GM23338 (cell line): ENCODE measurements around the gene PROZ. TPM values are rescaled to one million over a fixed set of nuclear protein-coding genes. Genes with fewer than 3 reads are reported as not detected.

Experiments
- ATAC-seq: fragments of 200-7000 bp; cut with Tn5 transposase; 3 replicates; pipeline ENCODE4 v1.9.1; 2020
- DNase-seq: peaks from one replicate; pipeline ENCODE4 v3.0.0-alpha.2; 2015; ENCODE audit warnings: low spot score
- H2AFZ ChIP-seq: fragments of 200-600 bp; sonication (generic); 2 replicates; pipeline ENCODE4 v1.8.0; 2016; ENCODE audit warnings: antibody characterized with exemption, mild to moderate bottlenecking, moderate library complexity
- H3F3A ChIP-seq: fragments of 200-600 bp; sonication (generic); replicated peaks from 2 replicates; pipeline ENCODE4 v1.8.0; 2017; ENCODE audit warnings: antibody characterized with exemption, mixed run types, low read depth
- H3K27ac ChIP-seq: fragments of 200-600 bp; sonication (generic); 2 replicates; pipeline ENCODE4 v1.6.1; 2016; ENCODE audit warnings: low read depth
- H3K27me3 ChIP-seq: fragments of 200-600 bp; sonication (generic); 2 replicates; pipeline ENCODE4 v1.8.0; 2016; ENCODE audit warnings: mild to moderate bottlenecking, mixed run types, moderate library complexity; ENCODE audit not compliant: insufficient read depth
- H3K36me3 ChIP-seq: fragments of 200-600 bp; sonication (generic); 2 replicates; pipeline ENCODE4 v1.8.0; 2016; ENCODE audit warnings: mild to moderate bottlenecking; ENCODE audit not compliant: insufficient read depth
- H3K4me1 ChIP-seq: fragments of 200-600 bp; sonication (generic); 2 replicates; pipeline ENCODE4 v1.8.0; 2016; ENCODE audit warnings: mild to moderate bottlenecking, moderate library complexity; ENCODE audit not compliant: insufficient read depth
- H3K4me2 ChIP-seq: fragments of 200-600 bp; sonication (generic); 2 replicates; pipeline ENCODE4 v1.7.1; 2017; ENCODE audit warnings: mixed run types
- H3K4me3 ChIP-seq: fragments of 200-600 bp; sonication (generic); 2 replicates; pipeline ENCODE4 v1.6.1; 2016; ENCODE audit warnings: mixed run types
- H3K79me2 ChIP-seq: fragments of 200-600 bp; sonication (generic); replicated peaks from 2 replicates; pipeline ENCODE4 v1.8.0; 2017; ENCODE audit warnings: mild to moderate bottlenecking; ENCODE audit not compliant: insufficient read depth
- H3K9me2 ChIP-seq: fragments of 200-600 bp; sonication (generic); 2 replicates; pipeline ENCODE4 v1.8.0; 2017; ENCODE audit not compliant: insufficient read depth
- H4K20me1 ChIP-seq: fragments of 200-600 bp; sonication (generic); replicated peaks from 2 replicates; pipeline ENCODE4 v1.8.0; 2017; ENCODE audit warnings: mild to moderate bottlenecking; ENCODE audit not compliant: insufficient read depth
- H3K27ac Mint-ChIP-seq: 2 replicates; pipeline ENCODE4 v1.8.0; 2020; ENCODE audit warnings: inconsistent platforms, mild to moderate bottlenecking, moderate library complexity, mixed read lengths
- H3K27me3 Mint-ChIP-seq: 3 replicates; pipeline ENCODE4 v1.8.0; 2022; ENCODE audit warnings: low read depth, mild to moderate bottlenecking, moderate library complexity, mixed read lengths, inconsistent platforms; ENCODE audit not compliant: insufficient read depth, poor library complexity
- H3K36me3 Mint-ChIP-seq: 3 replicates; pipeline ENCODE4 v1.8.0; 2021; ENCODE audit warnings: low read depth, mild to moderate bottlenecking, inconsistent platforms, moderate library complexity, mixed read lengths
- H3K4me1 Mint-ChIP-seq: 3 replicates; pipeline ENCODE4 v1.8.0; 2020; ENCODE audit warnings: mild to moderate bottlenecking, inconsistent platforms, mixed read lengths
- H3K4me3 Mint-ChIP-seq: 3 replicates; pipeline ENCODE4 v1.8.0; 2021; ENCODE audit warnings: moderate library complexity, mild to moderate bottlenecking, inconsistent platforms, mixed read lengths
- H3K9me3 Mint-ChIP-seq: 3 replicates; pipeline ENCODE4 v1.8.0; 2020; ENCODE audit warnings: moderate library complexity, mild to moderate bottlenecking, inconsistent platforms, mixed read lengths
- CREB1 ChIP-seq: fragments of 250-450 bp; sonication (Bioruptor Pico); IDR thresholded peaks from 2 replicates; pipeline ENCODE4 v1.5.0; 2020; ENCODE audit warnings: low read depth, mild to moderate bottlenecking, moderate library complexity
- ETS1 ChIP-seq: IDR thresholded peaks from 2 replicates; pipeline ENCODE4 v1.6.1; 2016; ENCODE audit warnings: antibody characterized with exemption
- EZH2 ChIP-seq: fragments of 200-600 bp; sonication (generic); IDR thresholded peaks from one replicate; pipeline ENCODE4 v1.8.0; 2017; ENCODE audit warnings: antibody characterized with exemption, mild to moderate bottlenecking, low read depth; ENCODE audit not compliant: unreplicated experiment
- EZH2phosphoT487 ChIP-seq: fragments of 200-600 bp; sonication (generic); IDR thresholded peaks from one replicate; pipeline ENCODE4 v1.8.1; 2018; ENCODE audit warnings: antibody characterized with exemption; ENCODE audit not compliant: unreplicated experiment
- JUNB ChIP-seq: IDR thresholded peaks from one replicate; pipeline ENCODE4 v1.6.1; 2016; ENCODE audit warnings: antibody characterized with exemption; ENCODE audit not compliant: unreplicated experiment
- NANOG ChIP-seq: IDR thresholded peaks from 2 replicates; pipeline ENCODE4 v1.6.1; 2016; ENCODE audit warnings: antibody characterized with exemption, borderline replicate concordance
- POLR2AphosphoS5 ChIP-seq: IDR thresholded peaks from 2 replicates; pipeline ENCODE4 v1.6.1; 2016; ENCODE audit warnings: antibody characterized with exemption, low read depth
- STAT1 ChIP-seq: IDR thresholded peaks from one replicate; pipeline ENCODE4 v1.6.1; 2016; ENCODE audit warnings: antibody characterized with exemption; ENCODE audit not compliant: unreplicated experiment
- ZNF114 ChIP-seq: fragments of 250-450 bp; sonication (Bioruptor Pico); IDR thresholded peaks from 2 replicates; pipeline ENCODE4 v1.5.0; 2020; ENCODE audit warnings: mild to moderate bottlenecking, moderate library complexity
- ZNF331 ChIP-seq: fragments of 250-450 bp; sonication (Bioruptor Pico); IDR thresholded peaks from 2 replicates; pipeline ENCODE4 v1.5.0; 2020; ENCODE audit warnings: low read depth, mild to moderate bottlenecking, moderate library complexity
- polyA plus RNA-seq: library from polyadenylated mRNA; unstranded; fragments of >200 nt; fragmentation: Nextera tagmentation; extraction: Ambion mirVana; gene quantifications from 2 replicates; pipeline ENCODE4 v1.2.1, GENCODE V29; 2016
- total RNA-seq: library from RNA; depleted of rRNA; stranded (reverse); fragments of >200 nt; shearing (Covaris generic); gene quantifications from 2 replicates; pipeline ENCODE4 v1.2.3, GENCODE V29; 2014
- TF ChIP-seq, protein P1 (sequence below): fragments of 250-450 bp; sonication (Bioruptor Pico); IDR thresholded peaks from 2 replicates; pipeline ENCODE4 v1.5.0; 2020; ENCODE audit warnings: mild to moderate bottlenecking, moderate library complexity
- TF ChIP-seq, protein P2 (sequence below), 2 experiments: fragments of 200-600 bp in 1 of 2; sonication (generic) in 1 of 2; conservative IDR thresholded peaks; 2 replicates each; pipeline versions ENCODE4 v1.5.1 to v1.6.1; 2016 to 2017; ENCODE audit warnings: antibody characterized with exemption in 2 of 2, low read depth in 2 of 2, mild to moderate bottlenecking in 2 of 2, moderate library complexity in 1 of 2
- TF ChIP-seq, protein P3 (sequence below): IDR thresholded peaks from one replicate; pipeline ENCODE4 v1.6.1; 2018; ENCODE audit warnings: antibody characterized with exemption; ENCODE audit not compliant: unreplicated experiment

The PROZ gene
- total and polyA plus RNA-seq, 2 experiments from 2014 or later = 0.53 TPM; not detected in 1

DNA sequence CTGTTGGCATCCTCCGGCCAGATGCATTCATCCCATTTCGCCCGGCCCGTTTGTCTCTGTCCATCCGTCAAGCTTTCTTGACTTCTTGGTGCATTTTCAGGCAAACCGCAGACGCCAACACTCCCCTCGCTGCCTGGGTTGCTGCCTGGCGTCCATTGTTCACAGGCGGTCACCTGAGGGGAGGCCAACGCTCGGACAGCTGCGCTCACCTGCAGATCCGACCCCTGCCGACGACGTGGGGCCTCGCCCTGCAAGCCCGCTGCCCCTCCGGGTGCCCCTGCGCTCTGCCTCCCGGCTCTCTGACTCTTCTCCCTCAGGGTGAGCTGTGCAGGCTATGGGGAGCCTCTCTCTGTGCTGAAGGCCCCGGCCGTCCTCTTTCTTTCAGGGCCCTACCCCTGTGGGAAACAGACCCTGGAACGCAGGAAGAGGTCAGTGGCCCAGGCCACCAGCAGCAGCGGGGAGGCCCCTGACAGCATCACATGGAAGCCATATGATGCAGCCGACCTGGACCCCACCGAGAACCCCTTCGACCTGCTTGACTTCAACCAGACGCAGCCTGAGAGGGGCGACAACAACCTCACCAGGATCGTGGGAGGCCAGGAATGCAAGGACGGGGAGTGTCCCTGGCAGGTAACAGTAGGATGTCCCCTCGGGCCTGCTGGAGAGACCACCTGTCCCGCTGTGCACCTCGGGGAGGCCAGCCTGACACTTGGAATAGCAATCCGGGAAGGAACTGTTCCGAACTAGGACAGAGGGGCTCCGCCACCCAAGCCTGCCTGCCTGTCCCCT lies 14.8 kb upstream of the PROZ start:
- Mint-ChIP-seq H3K4me3 (no peak overlapping the region), H3K9me3 (no peaks in the 10 kb centered on the region), H3K27me3 (no peaks in the 10 kb centered on the region), H3K4me1 (peaks cover 3% of the 10 kb centered on the region), H3K36me3 (no peaks in the 10 kb centered on the region), H3K27ac (no peak overlapping the region)
- no peaks in the 10 kb centered on the region for H3K36me3 ChIP-seq
- H3K4me1 ChIP-seq = no peaks in the 10 kb centered on the region
- no peak overlapping the region for H3K4me2 ChIP-seq
- H3K9me2 ChIP-seq = no peaks in the 10 kb centered on the region
- no peak for DNase-seq
- no peak for TF ChIP-seq ZNF114 (CRISPR knock-in tag)
- TF ChIP-seq, protein P1, sequence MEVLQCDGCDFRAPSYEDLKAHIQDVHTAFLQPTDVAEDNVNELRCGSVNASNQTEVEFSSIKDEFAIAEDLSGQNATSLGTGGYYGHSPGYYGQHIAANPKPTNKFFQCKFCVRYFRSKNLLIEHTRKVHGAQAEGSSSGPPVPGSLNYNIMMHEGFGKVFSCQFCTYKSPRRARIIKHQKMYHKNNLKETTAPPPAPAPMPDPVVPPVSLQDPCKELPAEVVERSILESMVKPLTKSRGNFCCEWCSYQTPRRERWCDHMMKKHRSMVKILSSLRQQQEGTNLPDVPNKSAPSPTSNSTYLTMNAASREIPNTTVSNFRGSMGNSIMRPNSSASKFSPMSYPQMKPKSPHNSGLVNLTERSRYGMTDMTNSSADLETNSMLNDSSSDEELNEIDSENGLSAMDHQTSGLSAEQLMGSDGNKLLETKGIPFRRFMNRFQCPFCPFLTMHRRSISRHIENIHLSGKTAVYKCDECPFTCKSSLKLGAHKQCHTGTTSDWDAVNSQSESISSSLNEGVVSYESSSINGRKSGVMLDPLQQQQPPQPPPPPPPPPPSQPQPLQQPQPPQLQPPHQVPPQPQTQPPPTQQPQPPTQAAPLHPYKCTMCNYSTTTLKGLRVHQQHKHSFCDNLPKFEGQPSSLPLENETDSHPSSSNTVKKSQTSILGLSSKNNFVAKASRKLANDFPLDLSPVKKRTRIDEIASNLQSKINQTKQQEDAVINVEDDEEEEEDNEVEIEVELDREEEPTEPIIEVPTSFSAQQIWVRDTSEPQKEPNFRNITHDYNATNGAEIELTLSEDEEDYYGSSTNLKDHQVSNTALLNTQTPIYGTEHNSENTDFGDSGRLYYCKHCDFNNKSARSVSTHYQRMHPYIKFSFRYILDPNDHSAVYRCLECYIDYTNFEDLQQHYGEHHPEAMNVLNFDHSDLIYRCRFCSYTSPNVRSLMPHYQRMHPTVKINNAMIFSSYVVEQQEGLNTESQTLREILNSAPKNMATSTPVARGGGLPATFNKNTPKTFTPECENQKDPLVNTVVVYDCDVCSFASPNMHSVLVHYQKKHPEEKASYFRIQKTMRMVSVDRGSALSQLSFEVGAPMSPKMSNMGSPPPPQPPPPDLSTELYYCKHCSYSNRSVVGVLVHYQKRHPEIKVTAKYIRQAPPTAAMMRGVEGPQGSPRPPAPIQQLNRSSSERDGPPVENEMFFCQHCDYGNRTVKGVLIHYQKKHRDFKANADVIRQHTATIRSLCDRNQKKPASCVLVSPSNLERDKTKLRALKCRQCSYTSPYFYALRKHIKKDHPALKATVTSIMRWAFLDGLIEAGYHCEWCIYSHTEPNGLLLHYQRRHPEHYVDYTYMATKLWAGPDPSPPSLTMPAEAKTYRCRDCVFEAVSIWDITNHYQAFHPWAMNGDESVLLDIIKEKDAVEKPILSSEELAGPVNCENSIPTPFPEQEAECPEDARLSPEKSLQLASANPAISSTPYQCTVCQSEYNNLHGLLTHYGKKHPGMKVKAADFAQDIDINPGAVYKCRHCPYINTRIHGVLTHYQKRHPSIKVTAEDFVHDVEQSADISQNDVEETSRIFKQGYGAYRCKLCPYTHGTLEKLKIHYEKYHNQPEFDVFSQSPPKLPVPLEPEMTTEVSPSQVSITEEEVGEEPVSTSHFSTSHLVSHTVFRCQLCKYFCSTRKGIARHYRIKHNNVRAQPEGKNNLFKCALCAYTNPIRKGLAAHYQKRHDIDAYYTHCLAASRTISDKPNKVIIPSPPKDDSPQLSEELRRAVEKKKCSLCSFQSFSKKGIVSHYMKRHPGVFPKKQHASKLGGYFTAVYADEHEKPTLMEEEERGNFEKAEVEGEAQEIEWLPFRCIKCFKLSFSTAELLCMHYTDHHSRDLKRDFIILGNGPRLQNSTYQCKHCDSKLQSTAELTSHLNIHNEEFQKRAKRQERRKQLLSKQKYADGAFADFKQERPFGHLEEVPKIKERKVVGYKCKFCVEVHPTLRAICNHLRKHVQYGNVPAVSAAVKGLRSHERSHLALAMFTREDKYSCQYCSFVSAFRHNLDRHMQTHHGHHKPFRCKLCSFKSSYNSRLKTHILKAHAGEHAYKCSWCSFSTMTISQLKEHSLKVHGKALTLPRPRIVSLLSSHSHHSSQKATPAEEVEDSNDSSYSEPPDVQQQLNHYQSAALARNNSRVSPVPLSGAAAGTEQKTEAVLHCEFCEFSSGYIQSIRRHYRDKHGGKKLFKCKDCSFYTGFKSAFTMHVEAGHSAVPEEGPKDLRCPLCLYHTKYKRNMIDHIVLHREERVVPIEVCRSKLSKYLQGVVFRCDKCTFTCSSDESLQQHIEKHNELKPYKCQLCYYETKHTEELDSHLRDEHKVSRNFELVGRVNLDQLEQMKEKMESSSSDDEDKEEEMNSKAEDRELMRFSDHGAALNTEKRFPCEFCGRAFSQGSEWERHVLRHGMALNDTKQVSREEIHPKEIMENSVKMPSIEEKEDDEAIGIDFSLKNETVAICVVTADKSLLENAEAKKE = no peak
- no peak for TF ChIP-seq JUNB
- no peak for TF ChIP-seq POLR2AphosphoS5
- no peak for TF ChIP-seq ZNF331 (CRISPR knock-in tag)
- no peak for TF ChIP-seq EZH2
- TF ChIP-seq CREB1 = no peak
- TF ChIP-seq, protein P2, sequence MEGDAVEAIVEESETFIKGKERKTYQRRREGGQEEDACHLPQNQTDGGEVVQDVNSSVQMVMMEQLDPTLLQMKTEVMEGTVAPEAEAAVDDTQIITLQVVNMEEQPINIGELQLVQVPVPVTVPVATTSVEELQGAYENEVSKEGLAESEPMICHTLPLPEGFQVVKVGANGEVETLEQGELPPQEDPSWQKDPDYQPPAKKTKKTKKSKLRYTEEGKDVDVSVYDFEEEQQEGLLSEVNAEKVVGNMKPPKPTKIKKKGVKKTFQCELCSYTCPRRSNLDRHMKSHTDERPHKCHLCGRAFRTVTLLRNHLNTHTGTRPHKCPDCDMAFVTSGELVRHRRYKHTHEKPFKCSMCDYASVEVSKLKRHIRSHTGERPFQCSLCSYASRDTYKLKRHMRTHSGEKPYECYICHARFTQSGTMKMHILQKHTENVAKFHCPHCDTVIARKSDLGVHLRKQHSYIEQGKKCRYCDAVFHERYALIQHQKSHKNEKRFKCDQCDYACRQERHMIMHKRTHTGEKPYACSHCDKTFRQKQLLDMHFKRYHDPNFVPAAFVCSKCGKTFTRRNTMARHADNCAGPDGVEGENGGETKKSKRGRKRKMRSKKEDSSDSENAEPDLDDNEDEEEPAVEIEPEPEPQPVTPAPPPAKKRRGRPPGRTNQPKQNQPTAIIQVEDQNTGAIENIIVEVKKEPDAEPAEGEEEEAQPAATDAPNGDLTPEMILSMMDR (conservative IDR thresholded peaks at IDR 0.05; ENCODE audit: low read depth in 2 of 2) = no peak
- no peak for TF ChIP-seq EZH2phosphoT487
- TF ChIP-seq STAT1 = no peak
- no peak for TF ChIP-seq NANOG
- TF ChIP-seq, protein P3, sequence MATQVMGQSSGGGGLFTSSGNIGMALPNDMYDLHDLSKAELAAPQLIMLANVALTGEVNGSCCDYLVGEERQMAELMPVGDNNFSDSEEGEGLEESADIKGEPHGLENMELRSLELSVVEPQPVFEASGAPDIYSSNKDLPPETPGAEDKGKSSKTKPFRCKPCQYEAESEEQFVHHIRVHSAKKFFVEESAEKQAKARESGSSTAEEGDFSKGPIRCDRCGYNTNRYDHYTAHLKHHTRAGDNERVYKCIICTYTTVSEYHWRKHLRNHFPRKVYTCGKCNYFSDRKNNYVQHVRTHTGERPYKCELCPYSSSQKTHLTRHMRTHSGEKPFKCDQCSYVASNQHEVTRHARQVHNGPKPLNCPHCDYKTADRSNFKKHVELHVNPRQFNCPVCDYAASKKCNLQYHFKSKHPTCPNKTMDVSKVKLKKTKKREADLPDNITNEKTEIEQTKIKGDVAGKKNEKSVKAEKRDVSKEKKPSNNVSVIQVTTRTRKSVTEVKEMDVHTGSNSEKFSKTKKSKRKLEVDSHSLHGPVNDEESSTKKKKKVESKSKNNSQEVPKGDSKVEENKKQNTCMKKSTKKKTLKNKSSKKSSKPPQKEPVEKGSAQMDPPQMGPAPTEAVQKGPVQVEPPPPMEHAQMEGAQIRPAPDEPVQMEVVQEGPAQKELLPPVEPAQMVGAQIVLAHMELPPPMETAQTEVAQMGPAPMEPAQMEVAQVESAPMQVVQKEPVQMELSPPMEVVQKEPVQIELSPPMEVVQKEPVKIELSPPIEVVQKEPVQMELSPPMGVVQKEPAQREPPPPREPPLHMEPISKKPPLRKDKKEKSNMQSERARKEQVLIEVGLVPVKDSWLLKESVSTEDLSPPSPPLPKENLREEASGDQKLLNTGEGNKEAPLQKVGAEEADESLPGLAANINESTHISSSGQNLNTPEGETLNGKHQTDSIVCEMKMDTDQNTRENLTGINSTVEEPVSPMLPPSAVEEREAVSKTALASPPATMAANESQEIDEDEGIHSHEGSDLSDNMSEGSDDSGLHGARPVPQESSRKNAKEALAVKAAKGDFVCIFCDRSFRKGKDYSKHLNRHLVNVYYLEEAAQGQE = no peak
- no peak for TF ChIP-seq ETS1
- no peak; the same call in 1 of the 3 replicates for ATAC-seq
- H2AFZ ChIP-seq = no peak overlapping the region; the same call in 1 of the 2 replicates
- H3K79me2 ChIP-seq = no peaks in the 10 kb centered on the region
- H3K4me3 ChIP-seq = no peak overlapping the region
- no peaks in the 10 kb centered on the region for H3F3A ChIP-seq
- no peaks in the 10 kb centered on the region for H3K27me3 ChIP-seq
- H4K20me1 ChIP-seq = no peaks in the 10 kb centered on the region
- H3K27ac ChIP-seq = no peak overlapping the region
